Lower lobe of right lung (tissue), 2 donors: ENCODE results near the gene DLD. TPM values are rescaled to one million over a fixed set of nuclear protein-coding genes. Genes with fewer than 3 reads are reported as not detected.

Experiments used
- ATAC-seq, 2 donors: fragments of 200-7000 bp; cut with Tn5 transposase; one replicate each; pipeline ENCODE4 v1.9.1; 2020 to 2022; ENCODE audit warnings: mild to moderate bottlenecking in 2 of 2, moderate library complexity in 2 of 2
- DNase-seq: peaks from one replicate; pipeline ENCODE4 v3.0.0-alpha.2; 2020
- H3K27ac ChIP-seq: fragments of 200-600 bp; one replicate; pipeline ENCODE4 v1.8.0; 2022
- H3K27me3 ChIP-seq: fragments of 200-600 bp; one replicate; pipeline ENCODE4 v1.8.0; 2022; ENCODE audit warnings: low read depth
- H3K36me3 ChIP-seq: fragments of 200-600 bp; one replicate; pipeline ENCODE4 v1.8.0; 2022; ENCODE audit warnings: mild to moderate bottlenecking
- H3K4me1 ChIP-seq: fragments of 200-600 bp; one replicate; pipeline ENCODE4 v1.8.0; 2022
- H3K4me3 ChIP-seq: fragments of 200-600 bp; one replicate; pipeline ENCODE4 v1.8.0; 2022; ENCODE audit warnings: mild to moderate bottlenecking
- H3K9me3 ChIP-seq: fragments of 200-600 bp; one replicate; pipeline ENCODE4 v1.8.0; 2022
- intact Hi-C: fragments of 100-400 bp; cut with DNase I; formaldehyde crosslinking; loops from one replicate; pipeline ENCODE4 v1.11.0; 2022
- total RNA-seq: library from RNA; stranded (reverse); fragmentation: NEBNext Ultra II Directional; extraction: Animal tissue kit (Norgen Biotek cat#: 25700); gene quantifications from one replicate; pipeline ENCODE4 v1.2.1, GENCODE V29; 2021
- TF ChIP-seq, protein P1 (sequence below): fragments of 200-600 bp; IDR thresholded peaks from one replicate; pipeline ENCODE4 v1.8.0; 2022; ENCODE audit warnings: antibody characterized with exemption, mild to moderate bottlenecking
- donor health status: DM: no; HTN: yes; CAD: no; lungs with severe emphysema.

DLD gene
- total RNA-seq, 1 donor from 2014 or later, result 64.1 TPM

GRCh38 chr7:107924841-107925504 lies 34.0 kb downstream of the DLD start:
- peaks cover 99% of the 10 kb centered on the region for H3K36me3 ChIP-seq
- H3K4me3 ChIP-seq, result no peak overlapping the region

GRCh38 chr7:107926481-107926880 lies 35.5 kb downstream of the DLD start:
- intact Hi-C loops, result no loop called here

More at GRCh38 chr7:107924841-107925504, 34.0 kb downstream of the DLD start:
- Histone ChIP-seq H3K27ac (no peak overlapping the region), H3K9me3 (no peaks in the 10 kb centered on the region), H3K4me1 (no peaks in the 10 kb centered on the region), H3K27me3 (no peaks in the 10 kb centered on the region)
- intact Hi-C loops, result no loop called here
- DNase-seq, result no peak
- TF ChIP-seq, protein P1, sequence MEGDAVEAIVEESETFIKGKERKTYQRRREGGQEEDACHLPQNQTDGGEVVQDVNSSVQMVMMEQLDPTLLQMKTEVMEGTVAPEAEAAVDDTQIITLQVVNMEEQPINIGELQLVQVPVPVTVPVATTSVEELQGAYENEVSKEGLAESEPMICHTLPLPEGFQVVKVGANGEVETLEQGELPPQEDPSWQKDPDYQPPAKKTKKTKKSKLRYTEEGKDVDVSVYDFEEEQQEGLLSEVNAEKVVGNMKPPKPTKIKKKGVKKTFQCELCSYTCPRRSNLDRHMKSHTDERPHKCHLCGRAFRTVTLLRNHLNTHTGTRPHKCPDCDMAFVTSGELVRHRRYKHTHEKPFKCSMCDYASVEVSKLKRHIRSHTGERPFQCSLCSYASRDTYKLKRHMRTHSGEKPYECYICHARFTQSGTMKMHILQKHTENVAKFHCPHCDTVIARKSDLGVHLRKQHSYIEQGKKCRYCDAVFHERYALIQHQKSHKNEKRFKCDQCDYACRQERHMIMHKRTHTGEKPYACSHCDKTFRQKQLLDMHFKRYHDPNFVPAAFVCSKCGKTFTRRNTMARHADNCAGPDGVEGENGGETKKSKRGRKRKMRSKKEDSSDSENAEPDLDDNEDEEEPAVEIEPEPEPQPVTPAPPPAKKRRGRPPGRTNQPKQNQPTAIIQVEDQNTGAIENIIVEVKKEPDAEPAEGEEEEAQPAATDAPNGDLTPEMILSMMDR, result no peak
- peak; percentile 57 to 59 for ATAC-seq

DNA sequence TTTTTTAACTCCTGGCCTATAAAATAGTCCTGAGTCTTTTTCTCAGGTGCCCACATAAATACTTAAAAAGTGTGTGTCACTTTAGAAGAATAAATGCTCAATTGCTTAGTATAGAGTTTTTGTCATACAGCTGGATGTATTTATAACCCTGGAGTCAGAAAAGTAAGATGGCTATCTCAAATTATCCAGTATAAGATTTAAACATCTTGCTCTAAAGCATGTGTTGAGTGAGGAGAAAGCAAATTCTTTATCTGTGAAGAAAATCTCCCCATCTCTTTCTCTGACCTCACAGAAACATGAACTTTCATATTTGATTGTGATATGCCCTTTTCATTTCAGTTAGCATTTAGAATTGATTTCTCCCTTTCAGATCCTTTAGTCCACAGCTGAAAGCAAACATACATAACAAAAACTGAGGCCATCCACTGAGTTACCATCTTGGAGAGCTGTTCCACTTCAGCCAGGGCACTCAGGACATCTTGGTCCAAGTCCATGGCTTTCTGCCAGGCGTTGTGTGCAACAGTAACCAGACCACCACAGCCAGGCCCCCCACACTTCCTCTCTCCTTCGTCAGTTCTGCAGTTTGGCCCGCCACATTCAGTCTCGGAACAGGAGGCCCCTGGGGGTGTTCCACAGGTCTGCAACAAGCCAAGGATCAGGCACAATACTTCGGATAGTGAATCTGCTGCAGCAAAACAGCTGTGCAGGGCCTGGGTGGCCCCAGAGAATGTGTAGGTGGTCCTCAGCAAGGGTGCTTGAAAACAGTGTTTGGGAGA lies 40.9 kb downstream of the DLD start:
- ATAC-seq, result no peak
- peaks cover 83% of the 10 kb centered on the region for H3K36me3 ChIP-seq
- DNase-seq, result peak; percentile 26
- H3K9me3 ChIP-seq, result no peaks in the 10 kb centered on the region
- intact Hi-C loops, result no loop called here
- H3K4me1 ChIP-seq, result peaks cover 7% of the 10 kb centered on the region
- H3K27me3 ChIP-seq, result no peaks in the 10 kb centered on the region
- TF ChIP-seq, protein P1, result no peak
- no peak overlapping the region for H3K27ac ChIP-seq
- H3K4me3 ChIP-seq, result no peak overlapping the region

More at GRCh38 chr7:107926481-107926880, 35.5 kb downstream of the DLD start:
- peaks cover 99% of the 10 kb centered on the region for H3K36me3 ChIP-seq
- ATAC-seq, result no peak
- no peak overlapping the region for H3K27ac ChIP-seq
- H3K4me1 ChIP-seq, result no peaks in the 10 kb centered on the region
- H3K27me3 ChIP-seq, result no peaks in the 10 kb centered on the region
- TF ChIP-seq, protein P1, result no peak
- DNase-seq, result no peak
- no peaks in the 10 kb centered on the region for H3K9me3 ChIP-seq
- H3K4me3 ChIP-seq, result no peak overlapping the region

DNA sequence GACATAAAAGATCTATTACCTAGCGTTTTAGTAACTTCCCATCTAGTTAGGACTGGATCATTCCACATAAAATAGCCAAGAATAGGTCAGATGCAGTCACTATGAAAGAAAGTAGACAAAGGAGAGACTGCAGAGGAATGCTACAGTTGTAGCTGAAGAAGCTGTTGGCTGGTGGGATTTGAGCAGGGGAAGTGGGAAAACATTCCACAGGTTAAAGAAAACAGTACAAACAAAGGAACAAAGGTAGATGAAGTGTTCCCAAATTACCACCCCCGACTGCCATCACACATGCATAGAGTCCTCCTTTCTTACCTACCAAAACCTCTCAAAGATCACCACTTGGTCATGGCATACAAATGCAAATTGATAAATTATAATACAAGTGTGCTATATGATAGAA lies 41.8 kb downstream of the DLD start:
- Histone ChIP-seq H3K36me3 (peaks cover 76% of the 10 kb centered on the region), H3K27ac (no peak overlapping the region), H3K9me3 (no peaks in the 10 kb centered on the region), H3K27me3 (no peaks in the 10 kb centered on the region), H3K4me1 (peaks cover 9% of the 10 kb centered on the region), H3K4me3 (no peak overlapping the region)
- TF ChIP-seq, protein P1, result no peak
- DNase-seq (no peak), ATAC-seq (no peak)
- intact Hi-C loops, result no loop called here

- Histone ChIP-seq H3K27ac (no peak overlapping the region), H3K36me3 (peaks cover 70% of the 10 kb centered on the region), H3K27me3 (no peaks in the 10 kb centered on the region), H3K4me3 (no peak overlapping the region), H3K4me1 (peaks cover 16% of the 10 kb centered on the region), H3K9me3 (no peaks in the 10 kb centered on the region)
- DNase-seq (no peak), ATAC-seq (no peak)
- intact Hi-C loops, result no loop called here
- TF ChIP-seq, protein P1, result no peak
Measured at GRCh38 chr7:107933386-107934013, 42.5 kb downstream of the DLD start.
